ENCODE measurements around the gene KIFBP. TPM values are rescaled to one million over a fixed set of nuclear protein-coding genes. Genes with fewer than 3 reads are reported as not detected.

The KIFBP gene
- total and polyA plus RNA-seq, 9 donors: 15.7 to 59.2 (median 26.7) TPM

- TF ChIP-seq EP300 (IDR thresholded peaks at IDR 0.05): no peak
- no peak for TF ChIP-seq POLR2A (IDR thresholded peaks at IDR 0.05)
- no peak for TF ChIP-seq CTCF (IDR thresholded peaks at IDR 0.05)
Observed at GRCh38 chr10:69065406-69066361, 77.1 kb downstream of the KIFBP start.

More at GRCh38 chr10:69065406-69066361, 77.1 kb downstream of the KIFBP start:
- H3K4me1 ChIP-seq (ENCODE audit: insufficient read depth): peaks cover 1% of the 10 kb centered on the region
- no peak overlapping the region for H3K27ac ChIP-seq
- 62 to 75% (median 72%) methylated on average over 8 of the region's 8 CpGs for WGBS, 3 donors
- H3K27me3 ChIP-seq: no peaks in the 10 kb centered on the region
- intact Hi-C loops (cut with DNase I): no loop called here
- peak in 1 of 5 donors; percentile 31 for DNase-seq
- no peaks in the 10 kb centered on the region for H3K9me3 ChIP-seq
- no peak overlapping the region for H3K4me3 ChIP-seq
- H3K36me3 ChIP-seq: no peaks in the 10 kb centered on the region

Other genes with a start within 250 kb of the KIFBP start
- gene STOX1, start 161.3 kb upstream of the KIFBP start, total RNA-seq: 10 to 100 TPM in 1 of 7 donors, 1 to 10 TPM in 4, under 1 TPM in 2; 0.71 to 11.5 (median 1.3) TPM
- gene STOX1, start 161.3 kb upstream of the KIFBP start, polyA plus RNA-seq: 1 to 10 TPM in 1 of 2 donors, under 1 TPM in 1; 0.99 to 1.9 TPM
- 10 to 100 TPM; 27.8 to 52.2 (median 46.3) TPM for gene DDX50, start 87.5 kb upstream of the KIFBP start, total RNA-seq
- gene DDX50, start 87.5 kb upstream of the KIFBP start, polyA plus RNA-seq: 10 to 100 TPM; 36.5 to 39.3 TPM
- 10 to 100 TPM; 26.5 to 77.0 (median 41.4) TPM for gene DDX21, start 32.6 kb upstream of the KIFBP start, total RNA-seq
- gene DDX21, start 32.6 kb upstream of the KIFBP start, polyA plus RNA-seq: 10 to 100 TPM; 16.0 to 30.0 TPM
- 10 to 100 TPM; 22.0 to 95.2 (median 36.0) TPM for gene SRGN, start 99.3 kb downstream of the KIFBP start, total RNA-seq
- 100 to 1,000 TPM in 1 of 2 donors, 10 to 100 TPM in 1; 67.3 to 107 TPM for gene SRGN, start 99.3 kb downstream of the KIFBP start, polyA plus RNA-seq
- gene VPS26A, start 135.4 kb downstream of the KIFBP start, total RNA-seq: 10 to 100 TPM; 21.3 to 52.4 (median 44.1) TPM
- gene VPS26A, start 135.4 kb downstream of the KIFBP start, polyA plus RNA-seq: 10 to 100 TPM; 27.8 to 65.4 TPM
- 10 to 100 TPM; 21.7 to 39.8 (median 28.4) TPM for gene SUPV3L1, start 191.4 kb downstream of the KIFBP start, total RNA-seq
- 10 to 100 TPM; 23.6 to 35.0 TPM for gene SUPV3L1, start 191.4 kb downstream of the KIFBP start, polyA plus RNA-seq
- 1 to 10 TPM in 2 of 7 donors, under 1 TPM in 3, not detected in 2; 0.83 to 6.4 (median 0.94) TPM for gene HKDC1, start 231.5 kb downstream of the KIFBP start, total RNA-seq
- 1 to 10 TPM in 1 of 2 donors, under 1 TPM in 1; 0.01 to 1.1 TPM for gene HKDC1, start 231.5 kb downstream of the KIFBP start, polyA plus RNA-seq